Activated CD4-positive, alpha-beta memory T cell treated with anti-CD3 and anti-CD28 coated beads, Interleukin-2, amount 10 ng/mL, durations not matched to agents 7 days and 5 days (primary cell): ENCODE results near the gene TCF7L2. TPM values are rescaled to one million over a fixed set of nuclear protein-coding genes. Genes with fewer than 3 reads are reported as not detected.

Experiments used
- CTCF ChIA-PET: fragments of 350-600 bp; sonication (Branson Sonifier 250); formaldehyde crosslinking; loops from one replicate; lab custom pipeline; 2021; ENCODE audit warnings: antibody characterized with exemption, inconsistent platforms; lab: Charles Lee
- POLR2A ChIA-PET: fragments of 350-600 bp; sonication (Branson Sonifier 250); formaldehyde crosslinking; loops from one replicate; lab custom pipeline; 2021; ENCODE audit warnings: antibody characterized with exemption; lab: Charles Lee
- DNase-seq: peaks from one replicate; pipeline ENCODE4 v3.0.0-alpha.2; 2020
- H3K27ac Mint-ChIP-seq: one replicate; pipeline ENCODE4 v1.8.0; 2021; ENCODE audit warnings: mild to moderate bottlenecking, mixed read lengths
- H3K27me3 Mint-ChIP-seq: one replicate; pipeline ENCODE4 v1.8.0; 2021; ENCODE audit warnings: mixed read lengths
- H3K36me3 Mint-ChIP-seq: one replicate; pipeline ENCODE4 v1.8.0; 2021; ENCODE audit warnings: low read depth, mixed read lengths
- H3K4me1 Mint-ChIP-seq: one replicate; pipeline ENCODE4 v1.8.0; 2021; ENCODE audit warnings: mixed read lengths
- H3K4me3 Mint-ChIP-seq: one replicate; pipeline ENCODE4 v1.8.0; 2021; ENCODE audit warnings: mild to moderate bottlenecking, mixed read lengths
- H3K9me3 Mint-ChIP-seq: one replicate; pipeline ENCODE4 v1.8.0; 2021; ENCODE audit warnings: mixed read lengths
- total RNA-seq, 2 experiments: library from RNA; stranded (reverse); gene quantifications; one replicate each; pipeline ENCODE4 v1.2.3, GENCODE V29; 2021

Gene TCF7L2
- total RNA-seq, 2 experiments from 2014 or later, result 0.60 to 0.76 TPM

- no peak overlapping the region for H3K4me3 Mint-ChIP-seq
- peaks cover 2% of the 10 kb centered on the region for H3K27me3 Mint-ChIP-seq
- no peaks in the 10 kb centered on the region for H3K4me1 Mint-ChIP-seq
- DNase-seq, result no peak
- POLR2A ChIA-PET, result no interaction called here
- no peaks in the 10 kb centered on the region for H3K9me3 Mint-ChIP-seq
- no peaks in the 10 kb centered on the region for H3K36me3 Mint-ChIP-seq
- H3K27ac Mint-ChIP-seq, result no peak overlapping the region
- CTCF ChIA-PET, result no interaction called here
These were observed 118.3 kb downstream of the TCF7L2 start for GRCh38 chr10:113068178-113068890.

GRCh38 chr10:113069595-113069994, 119.5 kb downstream of the TCF7L2 start:
- Mint-ChIP-seq H3K4me3 (no peak overlapping the region), H3K27ac (no peak overlapping the region), H3K4me1 (no peaks in the 10 kb centered on the region), H3K9me3 (no peaks in the 10 kb centered on the region), H3K27me3 (peaks cover 2% of the 10 kb centered on the region), H3K36me3 (no peaks in the 10 kb centered on the region)
- ChIA-PET POLR2A (no interaction called here), CTCF (no interaction called here)
- no peak for DNase-seq

GRCh38 chr10:113071446-113071845, 121.4 kb downstream of the TCF7L2 start:
- CTCF ChIA-PET, result no interaction called here
- POLR2A ChIA-PET, result no interaction called here

GRCh38 chr10:113073549-113074189, 123.6 kb downstream of the TCF7L2 start:
- no peak for DNase-seq
- H3K27ac Mint-ChIP-seq, result no peak overlapping the region
- H3K4me3 Mint-ChIP-seq, result no peak overlapping the region
- ChIA-PET CTCF (interaction anchor here (0.6 kb wide), 1 partner anchor 13 kb away, joined by 3 read pairs; no protein-coding TSS in a partner anchor), POLR2A (no interaction called here)
- H3K9me3 Mint-ChIP-seq, result no peaks in the 10 kb centered on the region
- H3K4me1 Mint-ChIP-seq, result no peaks in the 10 kb centered on the region
- H3K27me3 Mint-ChIP-seq, result peaks cover 7% of the 10 kb centered on the region
- H3K36me3 Mint-ChIP-seq, result no peaks in the 10 kb centered on the region

More at GRCh38 chr10:113071446-113071845, 121.4 kb downstream of the TCF7L2 start:
- no peak for DNase-seq
- Mint-ChIP-seq H3K36me3 (no peaks in the 10 kb centered on the region), H3K4me1 (no peaks in the 10 kb centered on the region), H3K27ac (no peak overlapping the region), H3K9me3 (no peaks in the 10 kb centered on the region), H3K27me3 (peaks cover 4% of the 10 kb centered on the region), H3K4me3 (no peak overlapping the region)

GRCh38 chr10:113076949-113077348, 126.9 kb downstream of the TCF7L2 start:
- Mint-ChIP-seq H3K27ac (no peak overlapping the region), H3K9me3 (no peaks in the 10 kb centered on the region), H3K36me3 (no peaks in the 10 kb centered on the region), H3K27me3 (peaks cover 7% of the 10 kb centered on the region), H3K4me1 (no peaks in the 10 kb centered on the region), H3K4me3 (no peak overlapping the region)
- ChIA-PET CTCF (no interaction called here), POLR2A (no interaction called here)
- DNase-seq, result no peak

GRCh38 chr10:113078282-113078907, 128.3 kb downstream of the TCF7L2 start:
- Mint-ChIP-seq H3K27me3 (peaks cover 7% of the 10 kb centered on the region), H3K4me3 (no peak overlapping the region), H3K9me3 (no peaks in the 10 kb centered on the region), H3K27ac (no peak overlapping the region), H3K36me3 (no peaks in the 10 kb centered on the region), H3K4me1 (no peaks in the 10 kb centered on the region)
- no peak for DNase-seq
- CTCF ChIA-PET, result no interaction called here
- POLR2A ChIA-PET, result no interaction called here

- DNase-seq, result no peak
- Mint-ChIP-seq H3K36me3 (no peaks in the 10 kb centered on the region), H3K9me3 (no peaks in the 10 kb centered on the region), H3K27ac (no peak overlapping the region), H3K27me3 (peaks cover 7% of the 10 kb centered on the region), H3K4me1 (no peaks in the 10 kb centered on the region), H3K4me3 (no peak overlapping the region)
- ChIA-PET CTCF (no interaction called here), POLR2A (no interaction called here)
These were observed 130.2 kb downstream of the TCF7L2 start for GRCh38 chr10:113080061-113080924.

GRCh38 chr10:113080925-113081229, 130.8 kb downstream of the TCF7L2 start:
- Mint-ChIP-seq H3K27me3 (peaks cover 5% of the 10 kb centered on the region), H3K4me3 (no peak overlapping the region), H3K4me1 (no peaks in the 10 kb centered on the region), H3K9me3 (no peaks in the 10 kb centered on the region), H3K27ac (no peak overlapping the region), H3K36me3 (no peaks in the 10 kb centered on the region)
- DNase-seq, result no peak
- ChIA-PET CTCF (no interaction called here), POLR2A (no interaction called here)

GRCh38 chr10:113084031-113084430, 134.0 kb downstream of the TCF7L2 start:
- Mint-ChIP-seq H3K27me3 (no peaks in the 10 kb centered on the region), H3K27ac (no peak overlapping the region), H3K4me3 (no peak overlapping the region), H3K36me3 (no peaks in the 10 kb centered on the region), H3K9me3 (no peaks in the 10 kb centered on the region), H3K4me1 (no peaks in the 10 kb centered on the region)
- POLR2A ChIA-PET, result no interaction called here
- CTCF ChIA-PET, result no interaction called here
- DNase-seq, result no peak

- no peaks in the 10 kb centered on the region for H3K9me3 Mint-ChIP-seq
- no peaks in the 10 kb centered on the region for H3K4me1 Mint-ChIP-seq
- POLR2A ChIA-PET, result no interaction called here
- no peak for DNase-seq
- no peak overlapping the region for H3K4me3 Mint-ChIP-seq
- H3K27ac Mint-ChIP-seq, result no peak overlapping the region
- no peaks in the 10 kb centered on the region for H3K27me3 Mint-ChIP-seq
- CTCF ChIA-PET, result no interaction called here
- H3K36me3 Mint-ChIP-seq, result no peaks in the 10 kb centered on the region
These were observed 135.7 kb downstream of the TCF7L2 start for GRCh38 chr10:113085776-113086175.

- CTCF ChIA-PET, result interaction anchor here (0.6 kb wide), 1 partner anchor 13 kb away, joined by 3 read pairs; no protein-coding TSS in a partner anchor
- POLR2A ChIA-PET, result no interaction called here
These were observed 136.2 kb downstream of the TCF7L2 start for GRCh38 chr10:113086282-113086681.

GRCh38 chr10:113087165-113088029, 137.3 kb downstream of the TCF7L2 start:
- H3K27ac Mint-ChIP-seq, result no peak overlapping the region
- POLR2A ChIA-PET, result no interaction called here
- no peak overlapping the region for H3K4me3 Mint-ChIP-seq
- no peaks in the 10 kb centered on the region for H3K36me3 Mint-ChIP-seq
- H3K27me3 Mint-ChIP-seq, result peaks cover 6% of the 10 kb centered on the region
- CTCF ChIA-PET, result no interaction called here
- DNase-seq, result no peak
- H3K9me3 Mint-ChIP-seq, result no peaks in the 10 kb centered on the region
- no peaks in the 10 kb centered on the region for H3K4me1 Mint-ChIP-seq

More at GRCh38 chr10:113086282-113086681, 136.2 kb downstream of the TCF7L2 start:
- H3K27me3 Mint-ChIP-seq, result no peaks in the 10 kb centered on the region
- no peak overlapping the region for H3K27ac Mint-ChIP-seq
- no peaks in the 10 kb centered on the region for H3K36me3 Mint-ChIP-seq
- DNase-seq, result no peak
- no peaks in the 10 kb centered on the region for H3K4me1 Mint-ChIP-seq
- no peaks in the 10 kb centered on the region for H3K9me3 Mint-ChIP-seq
- no peak overlapping the region for H3K4me3 Mint-ChIP-seq
